ENCODE data around the gene GPR89A. TPM values are rescaled to one million over a fixed set of nuclear protein-coding genes. Genes with fewer than 3 reads are reported as not detected.
"Not testable (repeated sequence)": the region's sequence is repeated elsewhere in the genome, so short reads cannot be mapped to it uniquely, and the experiment has no call there.

GPR89A gene
- total and polyA plus RNA-seq, 2 experiments from 2014 or later, result 13.3 to 24.3 TPM

DNA sequence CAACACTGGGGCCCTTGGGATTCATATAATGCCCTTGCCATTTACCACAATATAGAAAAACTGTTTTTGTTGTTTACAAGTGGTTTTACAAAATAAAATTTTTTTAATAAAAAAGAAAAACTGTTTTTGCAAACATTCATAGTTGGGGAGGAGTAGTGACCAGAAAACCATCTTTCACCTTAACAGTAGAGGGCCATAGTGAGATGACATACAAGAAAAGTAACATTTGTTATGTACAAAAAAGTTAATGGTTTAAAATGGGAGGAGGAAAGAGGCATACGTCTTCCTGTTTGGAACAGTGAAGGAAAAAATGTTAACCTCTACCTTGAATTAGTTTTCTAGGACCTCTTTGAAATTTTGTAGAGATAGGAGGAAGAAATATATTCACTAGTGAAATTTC, 28.4 kb downstream of the GPR89A start:
- not testable (repeated sequence) for H3K27me3 ChIP-seq; H3K4me3 ChIP-seq; H3K4me1 ChIP-seq (ENCODE audit: low read depth); H3K9me3 ChIP-seq (ENCODE audit: low read depth); H3K36me3 ChIP-seq; H3K27ac ChIP-seq; DNase-seq (ENCODE audit: low read depth in 1 of 2, low spot score in 1 of 2)

DNA sequence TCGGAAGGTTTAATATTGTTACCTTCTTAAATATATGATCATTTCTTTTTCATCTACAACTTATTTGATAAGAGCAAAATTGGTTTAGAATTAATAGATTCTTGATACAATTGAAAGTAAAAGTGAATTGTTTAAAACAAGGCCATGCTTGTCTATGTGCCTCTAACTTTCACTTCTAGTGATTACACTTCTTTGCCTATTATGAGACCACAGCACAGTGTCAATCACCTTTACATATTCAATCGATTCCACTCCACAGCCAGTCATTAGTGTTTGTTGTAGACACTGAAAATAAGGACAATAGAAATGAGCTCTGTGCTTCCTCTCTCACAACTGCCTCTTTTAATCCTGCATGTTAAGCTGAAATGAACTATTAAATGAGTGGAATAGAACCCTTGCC, 34.1 kb downstream of the GPR89A start:
- not testable (repeated sequence) for H3K27ac ChIP-seq; H3K4me1 ChIP-seq (ENCODE audit: low read depth); DNase-seq (ENCODE audit: low read depth in 1 of 2, low spot score in 1 of 2); H3K9me3 ChIP-seq (ENCODE audit: low read depth); H3K4me3 ChIP-seq; H3K36me3 ChIP-seq; H3K27me3 ChIP-seq

DNA sequence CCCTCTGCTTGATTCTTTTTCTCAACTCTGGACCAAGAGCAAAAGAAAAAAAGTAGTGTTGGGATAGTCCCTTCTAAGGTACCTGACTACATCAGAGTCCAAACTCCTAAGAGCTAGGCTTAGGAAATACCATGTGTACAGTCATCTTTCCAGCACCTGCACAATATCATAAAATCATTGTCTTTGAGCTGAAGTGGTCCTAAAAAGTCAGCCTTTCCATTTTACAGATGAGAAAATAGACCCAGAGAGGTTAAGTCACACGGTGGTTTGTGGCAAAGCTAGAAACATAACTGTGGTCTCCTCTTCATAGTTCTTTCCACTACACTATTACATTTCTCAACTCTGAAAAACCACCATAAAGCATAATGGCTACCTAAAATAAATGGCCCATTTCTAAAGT, 36.2 kb downstream of the GPR89A start:
- H3K4me1 ChIP-seq (ENCODE audit: low read depth); H3K27ac ChIP-seq; H3K4me3 ChIP-seq; H3K36me3 ChIP-seq; DNase-seq (ENCODE audit: low read depth in 1 of 2, low spot score in 1 of 2); H3K27me3 ChIP-seq; H3K9me3 ChIP-seq (ENCODE audit: low read depth): not testable (repeated sequence)

DNA sequence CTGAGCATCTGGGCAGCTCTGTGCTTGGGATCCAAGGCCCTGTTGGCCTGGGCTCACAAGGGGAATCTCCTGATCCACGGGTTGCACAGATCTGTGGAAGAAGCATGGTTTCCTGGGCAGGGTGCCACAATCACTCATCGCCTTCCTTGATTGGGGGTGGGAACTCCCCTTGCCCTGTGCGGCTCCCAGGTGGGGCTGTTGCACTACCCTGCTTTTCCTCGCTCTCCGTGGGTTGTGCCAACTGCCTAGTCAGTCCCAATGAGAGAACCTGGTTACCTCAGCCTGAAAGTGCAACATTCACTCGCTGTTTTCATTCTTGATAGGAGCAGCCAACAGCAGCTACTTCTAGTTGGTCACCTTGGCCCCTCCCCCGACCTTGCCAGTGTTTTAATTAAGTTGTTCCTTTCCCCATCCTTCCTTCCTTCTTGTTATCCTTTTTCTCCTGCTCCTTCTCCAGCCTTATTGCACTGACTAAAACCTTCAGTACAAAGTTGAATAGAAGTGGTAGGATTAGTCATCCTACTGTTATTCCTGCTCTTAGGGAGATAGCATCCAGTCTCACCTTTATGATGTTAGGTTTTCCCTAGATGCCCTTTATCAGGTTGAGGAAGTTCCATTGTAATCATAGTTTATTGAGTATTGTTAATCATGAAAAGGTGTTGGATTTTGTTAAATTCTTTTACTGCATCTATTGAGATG, 48.6 kb downstream of the GPR89A start:
- H3K27ac ChIP-seq; DNase-seq (ENCODE audit: low read depth in 1 of 2, low spot score in 1 of 2); H3K9me3 ChIP-seq (ENCODE audit: low read depth); H3K4me3 ChIP-seq; H3K27me3 ChIP-seq; H3K4me1 ChIP-seq (ENCODE audit: low read depth); H3K36me3 ChIP-seq: not testable (repeated sequence)

DNA sequence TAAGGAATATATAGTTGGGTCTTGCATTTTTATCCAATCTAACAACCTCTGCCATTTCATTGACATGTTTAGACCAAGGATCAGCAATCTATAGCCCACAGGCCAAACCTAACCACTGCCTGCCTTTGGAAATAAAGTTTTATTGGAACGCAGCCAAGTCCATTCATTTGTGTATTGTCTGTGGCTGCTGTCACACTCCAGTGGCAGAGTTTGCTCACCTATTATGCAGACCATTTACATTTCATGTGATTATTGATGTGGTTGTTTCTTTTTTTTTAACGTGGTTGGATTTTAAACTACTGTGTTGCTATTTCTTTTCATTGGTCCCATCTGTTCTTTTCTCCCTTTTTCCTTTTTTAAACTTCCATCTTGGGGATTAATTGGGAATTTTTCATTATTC, 54.7 kb downstream of the GPR89A start:
- H3K4me3 ChIP-seq; DNase-seq (ENCODE audit: low read depth in 1 of 2, low spot score in 1 of 2); H3K9me3 ChIP-seq (ENCODE audit: low read depth); H3K4me1 ChIP-seq (ENCODE audit: low read depth); H3K27ac ChIP-seq; H3K36me3 ChIP-seq; H3K27me3 ChIP-seq: not testable (repeated sequence)

DNA sequence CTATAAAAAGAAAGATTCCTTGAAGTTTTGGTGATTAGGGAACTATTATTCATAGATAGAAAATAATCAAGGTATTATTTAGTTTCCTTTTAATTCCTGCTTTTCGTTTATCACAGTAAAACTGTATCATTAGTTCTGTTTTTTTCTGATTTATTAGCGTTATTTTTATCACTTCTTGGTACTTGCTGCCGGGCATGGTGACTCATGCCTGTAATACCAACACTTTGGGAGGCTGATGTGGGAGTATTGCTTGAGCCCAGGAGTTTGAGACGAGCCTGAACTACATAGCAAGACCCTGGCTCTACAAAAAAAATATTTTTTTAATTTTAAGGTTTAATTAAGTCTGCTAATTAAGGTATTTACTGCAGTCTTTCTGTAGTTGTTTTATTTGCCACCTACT, 57.2 kb downstream of the GPR89A start:
- not testable (repeated sequence) for H3K27me3 ChIP-seq; H3K4me1 ChIP-seq (ENCODE audit: low read depth); H3K36me3 ChIP-seq; DNase-seq (ENCODE audit: low read depth in 1 of 2, low spot score in 1 of 2); H3K27ac ChIP-seq; H3K9me3 ChIP-seq (ENCODE audit: low read depth); H3K4me3 ChIP-seq

DNA sequence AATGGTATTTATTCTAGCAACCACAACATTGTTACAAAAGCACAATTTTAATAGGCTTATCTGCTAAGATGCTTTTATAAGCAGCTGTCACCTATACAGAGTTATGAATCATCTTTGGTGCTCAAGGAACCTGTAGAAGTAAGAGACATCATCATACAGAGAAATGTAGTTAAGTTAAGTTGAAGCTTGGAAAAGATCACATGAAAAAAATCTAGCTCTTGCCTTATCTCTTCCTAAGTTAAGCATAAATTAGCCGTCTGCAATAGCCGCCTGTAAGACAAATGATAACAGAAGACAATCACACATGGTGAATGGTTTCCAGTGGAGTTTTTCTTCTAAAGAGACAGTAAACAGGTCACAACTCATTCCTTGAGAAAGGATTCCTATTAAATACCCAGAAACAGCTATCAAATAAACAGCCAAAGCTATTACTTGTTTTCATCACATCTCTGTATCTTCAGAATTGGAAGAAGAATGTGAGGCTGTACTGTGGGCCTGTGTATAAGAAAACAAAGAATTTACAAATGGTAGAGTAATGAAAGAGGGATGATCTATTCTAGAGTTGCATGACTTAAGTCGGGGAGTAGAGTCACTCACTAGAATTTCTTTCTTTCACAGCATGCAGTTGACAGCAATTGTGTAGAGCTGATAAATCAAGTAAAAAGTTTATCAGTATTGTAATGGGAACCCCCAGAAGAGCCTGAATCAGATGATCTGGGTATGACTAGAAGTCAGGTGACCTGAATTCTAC, 63.4 kb downstream of the GPR89A start:
- DNase-seq (ENCODE audit: low read depth in 1 of 2, low spot score in 1 of 2); H3K27ac ChIP-seq; H3K9me3 ChIP-seq (ENCODE audit: low read depth); H3K27me3 ChIP-seq; H3K4me3 ChIP-seq; H3K36me3 ChIP-seq; H3K4me1 ChIP-seq (ENCODE audit: low read depth): not testable (repeated sequence)

DNA sequence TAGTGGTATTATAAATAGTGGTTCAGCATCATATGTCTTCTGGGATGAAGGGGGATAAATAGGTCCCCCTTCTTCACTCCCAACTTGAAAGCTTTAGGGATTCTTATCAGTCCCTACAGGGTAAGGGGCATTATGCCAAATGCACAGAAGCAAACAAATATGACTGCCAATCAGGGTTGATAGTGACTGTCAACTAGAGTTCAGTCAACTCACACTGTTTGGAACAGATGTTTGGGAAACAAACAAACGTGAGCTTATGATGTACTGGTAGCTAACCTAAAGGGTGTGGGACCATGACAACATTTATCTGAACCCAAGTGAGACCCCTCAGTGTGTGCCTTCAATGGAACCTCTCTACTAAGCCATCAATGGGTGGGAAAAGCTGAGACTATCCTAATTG, 65.4 kb downstream of the GPR89A start:
- not testable (repeated sequence) for DNase-seq (ENCODE audit: low read depth in 1 of 2, low spot score in 1 of 2); H3K27ac ChIP-seq; H3K27me3 ChIP-seq; H3K4me1 ChIP-seq (ENCODE audit: low read depth); H3K4me3 ChIP-seq; H3K9me3 ChIP-seq (ENCODE audit: low read depth); H3K36me3 ChIP-seq

DNA sequence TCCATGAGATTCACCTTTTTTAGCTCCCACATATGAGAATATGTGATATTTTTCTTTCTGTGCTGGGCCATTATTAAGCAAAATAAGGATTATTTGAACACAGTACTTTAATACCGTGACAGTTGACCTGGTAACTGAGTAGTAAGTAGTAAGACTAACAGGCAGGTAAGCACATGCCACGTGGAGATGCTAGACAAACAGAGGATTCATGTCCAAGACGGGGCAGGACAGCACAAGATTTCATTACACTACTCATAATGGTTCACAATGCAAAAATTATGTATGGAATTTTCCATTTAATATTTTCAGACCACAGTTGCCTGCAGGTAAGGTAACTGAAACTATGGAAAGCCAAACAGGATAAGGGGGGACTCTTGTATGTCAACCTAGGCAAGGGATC, 77.1 kb downstream of the GPR89A start:
- H3K27ac ChIP-seq; H3K4me1 ChIP-seq (ENCODE audit: low read depth); H3K4me3 ChIP-seq; H3K27me3 ChIP-seq; DNase-seq (ENCODE audit: low read depth in 1 of 2, low spot score in 1 of 2); H3K9me3 ChIP-seq (ENCODE audit: low read depth); H3K36me3 ChIP-seq: not testable (repeated sequence)

DNA sequence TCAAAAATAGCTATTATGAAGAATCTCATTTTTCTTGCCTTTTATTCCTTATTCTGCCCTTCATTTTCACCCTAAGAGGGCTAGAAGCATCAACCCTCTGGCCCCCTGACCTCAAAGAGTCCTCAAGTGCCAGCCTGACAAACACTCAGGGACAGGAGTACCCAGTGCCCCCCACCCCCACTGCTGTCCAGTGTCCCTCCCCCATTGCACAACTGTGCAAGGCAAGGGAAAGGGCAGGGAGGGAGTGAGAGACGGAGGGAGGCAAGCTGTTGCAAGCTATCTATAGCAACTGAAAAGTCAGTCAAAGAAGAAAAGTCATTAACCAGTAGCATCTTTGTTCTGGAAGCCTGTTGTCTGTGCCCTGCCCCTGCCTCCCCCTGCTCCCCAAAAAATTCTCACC, 78.3 kb downstream of the GPR89A start:
- H3K4me1 ChIP-seq (ENCODE audit: low read depth); H3K4me3 ChIP-seq; H3K27me3 ChIP-seq; DNase-seq (ENCODE audit: low read depth in 1 of 2, low spot score in 1 of 2); H3K9me3 ChIP-seq (ENCODE audit: low read depth); H3K27ac ChIP-seq; H3K36me3 ChIP-seq: not testable (repeated sequence)

DNA sequence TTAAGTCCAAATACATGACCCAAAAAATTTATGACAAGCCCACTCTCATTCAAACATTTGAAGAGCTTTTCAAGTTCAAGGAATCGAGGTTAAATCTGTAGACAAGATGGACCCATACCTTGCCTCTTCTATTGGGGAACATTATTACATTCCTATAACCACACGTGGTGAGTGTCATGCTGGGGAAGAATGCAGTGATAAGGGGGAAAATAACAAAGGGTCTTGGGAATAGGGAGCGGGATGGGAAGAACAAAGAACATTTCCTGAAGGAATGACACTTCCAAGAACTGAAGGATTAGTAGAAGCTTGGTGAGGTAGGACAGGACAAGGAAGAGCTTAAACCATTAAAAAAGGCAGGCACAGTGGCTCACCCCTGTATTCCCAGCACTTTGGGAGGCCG, 80.5 kb downstream of the GPR89A start:
- no peak for DNase-seq (ENCODE audit: low read depth in 1 of 2, low spot score in 1 of 2)
- H3K9me3 ChIP-seq (ENCODE audit: low read depth), result no peaks in the 10 kb centered on the region
- no peaks in the 10 kb centered on the region for H3K4me1 ChIP-seq (ENCODE audit: low read depth)
- no peak overlapping the region for H3K4me3 ChIP-seq
- no peaks in the 10 kb centered on the region for H3K36me3 ChIP-seq
- TF ChIP-seq, protein P1, sequence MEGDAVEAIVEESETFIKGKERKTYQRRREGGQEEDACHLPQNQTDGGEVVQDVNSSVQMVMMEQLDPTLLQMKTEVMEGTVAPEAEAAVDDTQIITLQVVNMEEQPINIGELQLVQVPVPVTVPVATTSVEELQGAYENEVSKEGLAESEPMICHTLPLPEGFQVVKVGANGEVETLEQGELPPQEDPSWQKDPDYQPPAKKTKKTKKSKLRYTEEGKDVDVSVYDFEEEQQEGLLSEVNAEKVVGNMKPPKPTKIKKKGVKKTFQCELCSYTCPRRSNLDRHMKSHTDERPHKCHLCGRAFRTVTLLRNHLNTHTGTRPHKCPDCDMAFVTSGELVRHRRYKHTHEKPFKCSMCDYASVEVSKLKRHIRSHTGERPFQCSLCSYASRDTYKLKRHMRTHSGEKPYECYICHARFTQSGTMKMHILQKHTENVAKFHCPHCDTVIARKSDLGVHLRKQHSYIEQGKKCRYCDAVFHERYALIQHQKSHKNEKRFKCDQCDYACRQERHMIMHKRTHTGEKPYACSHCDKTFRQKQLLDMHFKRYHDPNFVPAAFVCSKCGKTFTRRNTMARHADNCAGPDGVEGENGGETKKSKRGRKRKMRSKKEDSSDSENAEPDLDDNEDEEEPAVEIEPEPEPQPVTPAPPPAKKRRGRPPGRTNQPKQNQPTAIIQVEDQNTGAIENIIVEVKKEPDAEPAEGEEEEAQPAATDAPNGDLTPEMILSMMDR (IDR thresholded peaks at IDR 0.05; ENCODE audit: low read depth, low read length), result no peak
- H3K27me3 ChIP-seq, result no peaks in the 10 kb centered on the region
- H3K27ac ChIP-seq, result no peak overlapping the region
